HG02759 (cell line): ENCODE results near the gene AKT1.
"Not testable (repeated sequence)": the region's sequence is repeated elsewhere in the genome, so short reads cannot be mapped to it uniquely, and the experiment has no call there.

Experiments
- ATAC-seq: cut with Tn5 transposase; IDR thresholded peaks from one replicate; pipeline ENCODE4 v1.9.1; 2021; ENCODE audit warnings: mild to moderate bottlenecking, moderate library complexity; ENCODE audit not compliant: unreplicated experiment

Gene AKT1

GRCh38 chr14:104794993-104795780, at the start of gene AKT1:
TSS of gene AKT1 (minus strand) at chr14:104795748. CDS start at chr14:104792643, 3,105 bp downstream.
- peak; percentile 35 for ATAC-seq

GRCh38 chr14:104845033-104845666, 49.6 kb upstream of the AKT1 start:
- no peak for ATAC-seq

GRCh38 chr14:104844306-104845032, 48.9 kb upstream of the AKT1 start:
- ATAC-seq: no peak

- no peak for ATAC-seq
These were observed 48.1 kb upstream of the AKT1 start for GRCh38 chr14:104843442-104844305.

GRCh38 chr14:104843006-104843405, 47.5 kb upstream of the AKT1 start:
- ATAC-seq: no peak

GRCh38 chr14:104841730-104842129, 46.2 kb upstream of the AKT1 start:
- ATAC-seq: no peak

GRCh38 chr14:104836171-104836935, 40.8 kb upstream of the AKT1 start:
- not testable (repeated sequence) for ATAC-seq

GRCh38 chr14:104830781-104831180, 35.2 kb upstream of the AKT1 start:
- ATAC-seq: no peak

GRCh38 chr14:104827177-104828055, 31.9 kb upstream of the AKT1 start:
- no peak for ATAC-seq

- ATAC-seq: no peak
These were observed 31.3 kb upstream of the AKT1 start for GRCh38 chr14:104826861-104827176.

- peak; percentile 84 for ATAC-seq
These were observed 30.8 kb upstream of the AKT1 start for GRCh38 chr14:104826189-104826860.

GRCh38 chr14:104824353-104824997, 28.9 kb upstream of the AKT1 start:
- ATAC-seq: no peak

GRCh38 chr14:104822821-104823615, 27.5 kb upstream of the AKT1 start:
- ATAC-seq: no peak

- no peak for ATAC-seq
These were observed 26.5 kb upstream of the AKT1 start for GRCh38 chr14:104821971-104822608.

GRCh38 chr14:104821229-104821945, 25.8 kb upstream of the AKT1 start:
- no peak for ATAC-seq

GRCh38 chr14:104820669-104821228, 25.2 kb upstream of the AKT1 start:
- no peak for ATAC-seq
